GM19438 (cell line): ENCODE data around the gene PCDH8.
"Not testable (repeated sequence)": the region's sequence is repeated elsewhere in the genome, so short reads cannot be mapped to it uniquely, and the experiment has no call there.

Source experiments
- ATAC-seq: cut with Tn5 transposase; IDR thresholded peaks from one replicate; pipeline ENCODE4 v1.9.1; 2021; ENCODE audit warnings: low read depth; ENCODE audit not compliant: unreplicated experiment

Gene PCDH8

DNA sequence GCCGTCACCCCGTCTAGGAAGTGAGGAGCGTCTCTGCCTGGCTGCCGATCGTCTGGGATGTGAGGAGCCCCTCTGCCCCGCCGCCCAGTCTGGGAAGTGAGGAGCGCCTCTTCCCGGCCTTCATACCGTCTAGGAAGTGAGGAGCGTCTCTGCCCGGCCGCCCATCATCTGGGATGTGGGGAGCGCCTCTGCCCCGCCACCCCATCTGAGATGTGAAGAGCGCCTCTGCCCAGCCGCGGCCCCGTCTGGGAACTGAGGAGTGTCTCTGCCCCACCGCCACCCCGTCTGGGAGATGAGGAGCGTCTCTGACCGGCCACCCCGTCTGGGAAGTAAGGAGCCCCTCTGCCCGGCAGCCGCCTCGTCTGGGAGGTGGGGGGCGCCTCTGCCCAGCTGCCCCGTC, 30.6 kb downstream of the PCDH8 start:
- not testable (repeated sequence) for ATAC-seq

GRCh38 chr13:52815330-52815729, 33.1 kb downstream of the PCDH8 start:
- ATAC-seq: no peak

DNA sequence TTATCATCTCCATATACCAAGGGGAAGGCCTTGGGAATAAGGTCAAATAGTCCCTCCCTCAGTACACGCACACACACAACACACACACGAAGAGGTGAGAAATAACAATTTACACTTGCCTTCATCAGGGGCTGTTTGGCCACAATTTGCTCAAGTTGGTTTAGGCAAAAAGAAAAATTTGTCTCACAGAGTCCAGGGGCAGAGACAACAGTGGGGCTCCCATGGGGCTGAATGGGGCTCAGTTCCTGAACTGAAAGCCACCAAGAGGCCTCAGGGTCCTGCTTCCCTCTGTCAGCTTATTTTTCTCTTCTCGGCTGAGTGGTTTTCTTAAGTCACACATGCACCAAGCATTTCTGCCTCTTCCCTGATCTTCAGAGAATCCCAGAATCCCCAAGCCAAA, 35.5 kb downstream of the PCDH8 start:
- ATAC-seq: no peak

GRCh38 chr13:52811841-52812240, 36.6 kb downstream of the PCDH8 start:
- no peak for ATAC-seq

- no peak for ATAC-seq
These were observed 37.9 kb downstream of the PCDH8 start for GRCh38 chr13:52810526-52810925.

GRCh38 chr13:52810011-52810410, 38.4 kb downstream of the PCDH8 start:
- ATAC-seq: no peak

DNA sequence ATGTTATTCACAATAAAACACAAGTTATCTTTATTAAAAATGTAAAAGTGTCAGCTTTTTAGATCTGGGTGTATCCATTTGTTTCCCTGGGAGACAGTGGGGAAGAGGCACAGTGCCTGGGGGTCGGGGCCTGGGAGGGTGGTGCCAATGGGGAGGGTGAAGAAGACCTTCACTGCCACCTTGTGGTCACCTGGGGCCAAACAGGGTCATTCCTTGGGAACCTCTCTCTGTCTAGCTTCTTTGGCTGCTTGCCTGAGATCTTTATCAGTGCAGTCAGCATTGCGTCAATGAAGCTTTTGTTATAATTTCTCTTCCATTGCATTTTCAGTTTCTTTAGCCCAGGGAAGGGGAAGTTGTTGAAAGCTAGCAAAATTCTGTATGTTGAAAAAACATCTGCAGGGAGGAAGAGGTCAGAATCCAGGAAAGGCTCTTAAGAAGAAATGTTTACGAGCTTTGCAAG, 39.1 kb downstream of the PCDH8 start:
- ATAC-seq: peak; percentile 70

DNA sequence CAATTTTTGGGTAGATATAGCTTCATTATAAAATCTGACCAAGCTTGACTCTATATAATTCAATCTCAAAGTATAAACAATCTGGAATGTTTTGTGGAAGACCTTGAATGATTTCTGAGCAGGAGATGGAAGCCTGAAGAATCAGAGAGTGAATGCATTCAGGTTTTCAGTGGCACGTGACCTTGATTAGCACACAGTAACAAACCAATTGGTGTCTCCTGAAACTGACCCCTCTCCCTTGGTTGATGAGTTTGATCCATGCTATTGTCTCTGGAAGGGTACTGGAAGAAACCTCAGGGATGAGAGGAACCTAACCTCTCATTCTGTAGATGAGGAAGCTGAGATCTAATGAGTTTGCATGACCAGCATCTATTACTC, 39.6 kb downstream of the PCDH8 start:
- ATAC-seq: no peak

GRCh38 chr13:52806029-52806428, 42.4 kb downstream of the PCDH8 start:
- no peak for ATAC-seq

- no peak for ATAC-seq
These were observed 44.2 kb downstream of the PCDH8 start for GRCh38 chr13:52804202-52804641.

GRCh38 chr13:52800856-52801255, 47.6 kb downstream of the PCDH8 start:
- no peak for ATAC-seq

DNA sequence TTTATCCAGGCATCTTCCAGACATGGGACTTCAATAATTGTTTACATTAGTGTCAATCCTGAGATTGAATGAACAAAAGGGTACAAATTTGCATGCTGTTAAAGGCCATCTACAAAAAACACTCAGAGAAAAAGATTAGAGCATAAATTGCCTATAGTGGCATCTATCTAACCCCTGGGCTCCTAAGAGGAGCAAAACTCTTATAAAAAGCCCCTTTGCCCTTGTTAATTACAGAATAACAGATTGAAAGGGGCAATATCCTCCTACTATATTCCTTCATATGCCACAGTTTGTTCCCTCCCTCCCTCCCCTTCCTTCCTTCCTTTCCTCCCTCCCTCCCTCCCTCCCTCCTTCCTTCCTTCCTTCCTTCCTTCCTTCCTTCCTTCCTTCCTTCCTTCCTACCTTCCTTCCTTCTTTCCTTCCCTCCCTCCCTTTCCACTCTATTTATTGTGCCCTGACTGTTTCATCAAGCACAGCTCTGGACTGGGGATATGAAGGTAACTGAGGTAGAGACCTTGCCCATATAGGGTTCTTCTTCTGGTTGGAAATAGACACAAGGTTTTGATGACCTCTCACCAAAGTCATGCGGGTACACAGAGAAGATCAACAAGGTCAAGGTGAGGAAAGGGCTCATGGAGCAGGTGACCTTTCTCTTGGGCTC, 49.5 kb downstream of the PCDH8 start:
- no peak for ATAC-seq

- no peak for ATAC-seq
These were observed 51.3 kb downstream of the PCDH8 start for GRCh38 chr13:52797176-52797575.

GRCh38 chr13:52794589-52794988, 53.9 kb downstream of the PCDH8 start:
- ATAC-seq: no peak

GRCh38 chr13:52793515-52794061, 54.9 kb downstream of the PCDH8 start:
- no peak for ATAC-seq
